Fibroblast of pulmonary artery (primary cell): ENCODE data around the gene STIM1.

Experiments
- DNase-seq: peaks from one replicate; pipeline ENCODE4 v3.0.0-alpha.2; 2010; ENCODE audit warnings: low read depth
- H3K4me3 ChIP-seq: replicated peaks from 2 replicates; pipeline ENCODE4 v1.5.1; 2011; ENCODE audit warnings: low read depth, mild to moderate bottlenecking, control low read depth, low read length, moderate library complexity
- CTCF ChIP-seq: IDR thresholded peaks from 2 replicates; pipeline ENCODE4 v1.5.1; 2011; ENCODE audit warnings: mild to moderate bottlenecking, control low read depth, low read length, inconsistent platforms; ENCODE audit errors: missing control alignments

STIM1 gene

GRCh38 chr11:3913921-3914320 lies 58.5 kb downstream of the STIM1 start:
- no peak for TF ChIP-seq CTCF
- no peak overlapping the region for H3K4me3 ChIP-seq
- DNase-seq, result no peak

- no peak overlapping the region for H3K4me3 ChIP-seq
- no peak for TF ChIP-seq CTCF
- DNase-seq, result peak; percentile 13
Observed at GRCh38 chr11:3914805-3915204, 59.3 kb downstream of the STIM1 start.

- no peak for TF ChIP-seq CTCF
- DNase-seq, result no peak
- H3K4me3 ChIP-seq, result no peak overlapping the region
Observed at GRCh38 chr11:3916962-3917361, 61.5 kb downstream of the STIM1 start.

GRCh38 chr11:3920148-3920852 lies 64.8 kb downstream of the STIM1 start:
- TF ChIP-seq CTCF, result no peak
- no peak overlapping the region for H3K4me3 ChIP-seq
- peak; percentile 54 for DNase-seq

GRCh38 chr11:3922056-3922455 lies 66.6 kb downstream of the STIM1 start:
- TF ChIP-seq CTCF, result no peak
- H3K4me3 ChIP-seq, result no peak overlapping the region

GRCh38 chr11:3925513-3925912 lies 70.0 kb downstream of the STIM1 start:
- no peak overlapping the region for H3K4me3 ChIP-seq
- DNase-seq, result no peak
- TF ChIP-seq CTCF, result no peak

More at GRCh38 chr11:3922056-3922455, 66.6 kb downstream of the STIM1 start:
- DNase-seq, result no peak
